Measurements from ENCODE around the gene UMODL1. TPM values are rescaled to one million over a fixed set of nuclear protein-coding genes. Genes with fewer than 3 reads are reported as not detected.

The UMODL1 gene
- total and polyA plus RNA-seq, 8 donors, result 0.02 to 0.06 TPM; not detected in 6

GRCh38 chr21:42160765-42161164 lies 89.6 kb downstream of the UMODL1 start:
- H3K4me1 ChIP-seq, result no peaks in the 10 kb centered on the region
- FAIRE-seq, result no peak
- no peak for ATAC-seq
- H3K27me3 ChIP-seq, result no peaks in the 10 kb centered on the region
- TF ChIP-seq CTCF (IDR thresholded peaks at IDR 0.05), result no peak
- 77 to 88% methylated on average over 9 of the region's 9 CpGs for WGBS, 2 donors
- H3K36me3 ChIP-seq, result no peaks in the 10 kb centered on the region
- H3K27ac ChIP-seq, result no peak overlapping the region
- peak in 1 of 6 donors; percentile 28 for DNase-seq
- H3K9me3 ChIP-seq, result no peaks in the 10 kb centered on the region
- H3K4me3 ChIP-seq, result no peak overlapping the region
- intact Hi-C loops (cut with DNase I), result no loop called here

- no peak for TF ChIP-seq CTCF (IDR thresholded peaks at IDR 0.05)
These were observed 90.4 kb downstream of the UMODL1 start for GRCh38 chr21:42161401-42161955.

GRCh38 chr21:42161956-42162681 lies 91.0 kb downstream of the UMODL1 start:
- no peak overlapping the region for H3K4me3 ChIP-seq
- H3K9me3 ChIP-seq, result no peaks in the 10 kb centered on the region
- no peak for TF ChIP-seq CTCF (IDR thresholded peaks at IDR 0.05)
- H3K27me3 ChIP-seq, result no peaks in the 10 kb centered on the region
- H3K27ac ChIP-seq, result no peak overlapping the region
- no peaks in the 10 kb centered on the region for H3K36me3 ChIP-seq
- H3K4me1 ChIP-seq, result no peaks in the 10 kb centered on the region
- no peak for FAIRE-seq
- intact Hi-C loops (cut with DNase I), result no loop called here
- DNase-seq, result peak in 1 of 6 donors; percentile 35
- 51 to 63% methylated on average over 15 of the region's 15 CpGs for WGBS, 2 donors
- ATAC-seq, result no peak

More at GRCh38 chr21:42161401-42161955, 90.4 kb downstream of the UMODL1 start:
- 60 to 74% methylated on average over 7 of the region's 7 CpGs for WGBS, 2 donors
- H3K27me3 ChIP-seq, result no peaks in the 10 kb centered on the region
- H3K27ac ChIP-seq, result no peak overlapping the region
- DNase-seq (no peak), FAIRE-seq (no peak), ATAC-seq (no peak)
- no peak overlapping the region for H3K4me3 ChIP-seq
- H3K4me1 ChIP-seq, result no peaks in the 10 kb centered on the region
- intact Hi-C loops (cut with DNase I), result no loop called here
- H3K9me3 ChIP-seq, result no peaks in the 10 kb centered on the region
- H3K36me3 ChIP-seq, result no peaks in the 10 kb centered on the region

- intact Hi-C loops (cut with DNase I), result no loop called here
- Histone ChIP-seq H3K9me3 (no peaks in the 10 kb centered on the region), H3K27ac (no peak overlapping the region), H3K4me1 (no peaks in the 10 kb centered on the region), H3K4me3 (no peak overlapping the region), H3K27me3 (no peaks in the 10 kb centered on the region), H3K36me3 (no peaks in the 10 kb centered on the region)
- no peak for TF ChIP-seq CTCF (IDR thresholded peaks at IDR 0.05)
- no peak for FAIRE-seq
- 63 to 65% methylated on average over 9 of the region's 9 CpGs for WGBS, 2 donors
- ATAC-seq, result peak in 1 of 4 donors; percentile 6
- peak in 1 of 6 donors; percentile 29 for DNase-seq
These were observed 91.9 kb downstream of the UMODL1 start for GRCh38 chr21:42162831-42163510.

Measured in pancreas (tissue), 10 donors.